ENCODE results near the gene PTPRK.

PTPRK gene

DNA sequence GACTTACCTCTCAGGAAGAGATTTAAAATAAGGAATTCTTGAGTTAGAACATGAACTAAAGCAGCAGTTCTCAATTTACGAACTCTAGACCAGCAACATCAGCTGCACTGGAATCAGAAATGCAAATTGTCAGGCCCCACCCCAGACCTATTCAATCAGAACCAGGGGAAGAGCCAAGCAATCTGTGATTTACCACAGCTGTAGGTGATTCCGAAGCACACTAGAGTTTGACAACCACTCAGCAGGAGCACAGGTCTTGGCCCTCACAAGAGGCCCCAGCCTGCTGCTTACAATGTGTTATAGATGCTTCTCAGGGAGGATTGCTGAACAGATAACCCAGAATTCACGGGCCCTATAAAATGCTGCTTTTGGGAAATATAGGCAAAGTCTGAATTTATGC, 279.2 kb downstream of the PTPRK start:
- no peak for DNase-seq

DNA sequence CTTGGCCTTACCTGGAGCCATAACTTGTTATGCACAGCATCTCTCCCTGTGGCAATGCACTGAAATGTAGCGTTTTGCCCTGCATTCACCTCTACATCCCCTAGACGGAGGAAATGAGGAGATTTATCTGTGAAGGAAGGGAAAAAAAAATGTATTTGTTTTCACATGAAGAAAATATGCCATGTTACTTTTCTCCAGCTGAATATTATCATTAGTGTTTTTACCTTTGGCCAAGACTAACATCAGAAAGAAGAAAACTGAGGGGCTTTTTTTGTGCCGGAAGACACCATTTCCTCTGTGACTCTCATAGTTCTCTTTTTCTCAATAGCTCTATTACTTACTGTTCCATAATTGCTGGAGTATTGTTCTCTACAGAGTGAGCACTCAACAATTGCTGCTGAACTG, 280.4 kb downstream of the PTPRK start:
- no peak for DNase-seq

DNA sequence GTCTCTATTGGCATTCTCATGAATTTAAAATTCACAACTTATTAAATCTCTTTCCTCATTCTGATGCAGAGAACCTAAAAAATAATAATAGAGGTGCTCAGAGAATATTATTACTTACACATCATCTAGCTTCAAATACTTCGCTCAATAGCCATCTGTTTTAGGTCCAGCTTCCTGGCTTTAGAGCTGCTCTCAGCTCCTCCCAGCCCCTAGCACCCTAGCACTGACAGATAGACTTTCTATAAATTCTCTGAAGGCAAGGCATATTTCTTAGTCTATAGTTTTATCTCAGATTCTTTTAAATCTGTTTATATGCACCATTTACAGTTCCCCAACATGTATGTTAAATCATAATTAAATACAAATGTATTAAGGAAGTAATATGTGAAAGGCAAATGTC, 281.3 kb downstream of the PTPRK start:
- no peak for DNase-seq

DNA sequence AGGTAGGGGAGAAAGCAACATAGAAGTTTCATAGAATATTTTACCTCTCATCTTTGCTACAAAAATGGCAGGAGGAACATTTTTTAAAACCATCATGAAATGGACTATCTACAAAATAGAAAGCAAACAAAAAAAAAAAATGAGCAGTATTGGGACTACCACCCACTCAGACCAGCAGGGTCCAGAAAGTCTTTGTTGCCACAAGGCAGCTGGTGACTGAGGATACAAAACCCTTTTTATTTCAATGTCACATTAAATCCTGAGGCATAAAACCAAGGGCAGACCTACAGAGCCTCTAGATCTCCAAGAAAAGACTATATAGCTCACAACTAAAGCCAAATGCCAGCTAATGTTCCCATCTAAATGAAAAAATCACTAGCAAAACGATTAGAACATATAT, 282.2 kb downstream of the PTPRK start:
- no peak for DNase-seq

DNA sequence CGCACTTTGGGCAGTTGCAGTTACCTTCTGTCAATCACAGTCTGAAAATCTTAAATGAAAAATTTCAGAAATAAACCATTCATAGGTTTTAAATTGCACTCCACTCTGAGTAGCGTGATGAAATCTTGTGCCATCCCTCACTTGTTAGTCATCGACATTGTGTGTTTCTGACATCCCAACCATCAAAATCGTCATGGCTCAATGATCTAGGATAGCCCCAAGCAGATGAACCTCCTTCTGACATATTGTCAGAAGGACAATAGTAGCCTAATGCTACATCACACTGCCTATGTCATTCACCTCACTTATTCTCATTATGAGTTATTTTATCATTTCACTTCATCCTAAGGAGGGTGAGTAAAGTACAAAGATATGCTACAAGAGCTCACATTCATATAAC, 284.8 kb downstream of the PTPRK start:
- DNase-seq, result peak; percentile 57

DNA sequence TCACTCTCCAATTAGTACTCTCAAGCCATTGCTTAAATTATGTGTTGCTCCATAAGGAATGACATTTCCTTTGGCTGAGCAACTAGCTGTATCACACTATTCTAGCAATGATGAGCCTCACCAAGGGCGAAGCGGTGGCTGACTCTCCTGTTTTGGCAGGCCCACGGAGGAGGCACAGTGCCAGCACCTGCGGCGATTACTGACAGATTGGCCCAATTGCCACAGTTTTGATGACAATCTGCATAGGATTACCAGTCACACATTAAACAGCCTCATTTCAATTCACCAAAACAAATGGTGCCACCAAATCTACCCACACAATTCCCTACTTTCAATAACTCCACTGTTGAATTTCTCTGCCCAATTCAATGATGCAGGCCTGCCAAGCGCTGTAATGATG, 286.9 kb downstream of the PTPRK start:
- DNase-seq, result no peak

DNA sequence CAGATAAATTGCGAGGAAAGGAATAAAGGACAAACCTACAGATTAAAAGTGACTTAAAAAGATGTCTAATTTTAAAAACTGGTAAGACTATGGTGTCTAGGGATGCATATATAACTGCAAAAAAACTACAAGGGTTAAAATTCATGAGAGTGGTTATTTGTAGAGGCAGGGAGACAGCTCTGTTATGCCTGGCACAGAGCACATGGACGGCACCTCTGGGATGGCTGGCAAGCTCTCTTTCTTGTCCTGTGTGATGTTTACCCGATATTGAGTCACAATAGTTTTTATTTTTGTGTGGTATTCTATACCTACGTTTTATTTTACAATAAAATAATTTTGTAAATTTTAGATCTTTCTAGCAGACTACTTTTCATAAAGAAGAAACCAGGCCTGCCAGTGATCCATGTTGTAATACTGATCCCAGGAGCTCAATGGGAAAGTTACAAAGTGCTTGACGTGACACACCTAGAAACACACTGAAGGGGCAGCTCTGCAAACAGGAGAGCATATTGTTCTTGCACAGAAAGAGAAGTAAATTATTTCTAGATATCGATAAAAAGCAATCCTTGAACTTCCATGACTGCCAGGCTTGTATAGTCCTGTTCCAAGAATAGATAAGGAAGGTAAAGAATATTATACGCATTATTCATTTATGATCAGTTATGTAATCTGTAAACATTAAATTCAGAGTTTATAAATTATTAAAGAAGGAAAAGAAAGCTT, 290.0 kb downstream of the PTPRK start:
- no peak for DNase-seq

DNA sequence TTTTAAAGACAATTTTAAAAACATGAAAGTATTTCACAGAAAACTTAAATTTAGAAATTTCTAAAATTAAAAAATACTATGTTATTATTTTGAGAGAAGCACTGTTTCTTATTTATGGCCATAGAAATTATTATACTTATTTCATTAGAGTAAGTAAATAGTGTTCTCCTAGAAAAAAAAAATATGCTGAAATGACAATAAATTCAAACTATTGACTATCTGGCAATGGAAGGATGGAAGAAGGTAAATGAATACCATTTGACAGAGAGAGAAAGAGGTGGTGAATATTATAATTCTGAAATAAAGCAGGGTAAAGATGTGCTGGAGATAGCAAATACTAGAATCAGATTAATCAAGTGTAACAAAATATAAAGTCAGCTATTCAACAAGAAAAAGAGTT, 294.8 kb downstream of the PTPRK start:
- DNase-seq, result no peak

DNA sequence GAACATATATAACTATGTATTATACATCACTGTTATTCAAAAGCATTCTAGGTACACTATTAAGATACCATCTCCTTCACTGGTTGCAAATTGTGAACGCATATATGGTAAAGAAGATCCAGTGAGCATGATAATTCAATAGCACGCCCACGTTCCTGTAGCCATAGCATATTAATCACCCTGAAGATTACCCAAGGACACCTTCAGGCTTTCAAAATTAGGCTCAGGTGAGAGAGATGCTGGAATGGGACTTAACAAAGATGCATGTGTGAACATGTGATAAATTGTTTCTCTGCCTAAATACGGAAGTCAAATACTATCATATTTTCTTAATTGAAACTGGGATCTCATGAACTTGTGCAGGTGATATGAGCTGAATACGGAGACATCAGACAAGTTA, 303.5 kb downstream of the PTPRK start:
- DNase-seq, result no peak

DNA sequence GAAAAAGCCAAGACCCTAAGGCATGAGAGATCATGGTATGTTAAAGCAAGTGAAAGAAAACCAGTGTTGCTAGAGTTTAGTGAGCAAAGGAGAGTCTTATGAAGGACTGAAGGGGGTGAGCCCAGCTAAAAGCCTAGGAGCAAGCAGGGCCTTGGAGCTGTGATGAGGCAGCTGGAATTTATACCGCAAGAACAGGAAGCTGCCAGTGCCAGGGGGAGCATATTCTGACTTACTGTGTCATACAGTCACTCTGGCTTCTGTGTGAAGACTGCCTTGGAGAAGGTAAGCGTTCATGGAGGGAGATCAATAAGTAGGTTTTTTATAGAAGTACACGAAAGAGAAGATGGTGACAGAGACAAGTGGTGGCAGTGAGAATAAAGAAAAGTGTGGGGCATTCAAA, 310.6 kb downstream of the PTPRK start:
- DNase-seq, result no peak

DNA sequence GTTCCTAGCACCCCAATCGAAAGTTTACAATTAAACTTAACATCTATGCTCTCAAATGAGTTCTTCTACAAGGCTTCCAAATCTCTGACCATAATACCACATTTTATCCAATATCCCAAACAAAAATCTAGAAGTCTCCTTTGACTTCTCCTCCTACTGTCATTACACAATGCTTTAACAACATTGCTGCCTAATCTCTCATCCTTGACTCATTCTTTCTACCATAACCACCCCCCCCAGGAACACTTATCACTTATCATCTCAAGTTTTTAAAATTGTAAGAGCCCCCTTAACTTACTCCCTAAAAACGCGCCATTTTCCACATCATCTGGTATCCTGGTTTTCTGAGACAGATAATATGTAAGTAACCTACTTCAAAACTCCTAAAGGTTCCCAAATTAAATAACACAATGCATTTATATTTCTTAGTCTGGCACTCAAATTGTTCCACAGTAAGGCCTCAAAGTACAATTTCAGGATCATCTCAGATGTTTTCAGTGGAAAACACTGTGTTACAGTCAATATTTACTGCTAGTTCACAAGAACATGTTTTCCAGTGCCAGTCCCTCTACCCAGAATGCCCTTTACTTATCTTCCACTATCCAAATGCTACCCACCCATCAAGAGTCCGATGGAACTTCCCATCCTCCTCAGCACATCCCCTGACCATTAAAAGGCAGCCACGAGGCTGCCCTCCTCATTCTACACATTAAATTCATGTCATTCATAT, 311.4 kb downstream of the PTPRK start:
- DNase-seq, result peak; percentile 49

DNA sequence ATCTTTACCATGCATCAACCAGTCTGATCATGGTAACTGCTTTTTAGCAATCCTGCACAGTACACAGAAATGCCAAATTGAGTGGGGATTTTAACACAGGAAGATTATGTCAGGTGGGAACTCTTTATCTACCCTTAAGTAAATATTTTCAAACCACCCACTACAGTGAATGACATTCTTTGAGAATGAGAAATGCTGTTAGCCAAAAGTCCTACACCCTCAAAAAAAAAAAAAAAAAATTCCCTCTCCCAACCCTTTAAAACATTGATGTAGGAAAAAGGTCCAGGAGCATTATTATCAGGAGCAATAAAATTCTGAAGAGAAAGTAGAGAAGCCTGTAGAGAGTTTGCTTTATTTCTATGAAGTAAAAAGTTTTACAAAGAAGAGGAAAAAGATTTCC, 312.3 kb downstream of the PTPRK start:
- DNase-seq, result peak; percentile 48

DNA sequence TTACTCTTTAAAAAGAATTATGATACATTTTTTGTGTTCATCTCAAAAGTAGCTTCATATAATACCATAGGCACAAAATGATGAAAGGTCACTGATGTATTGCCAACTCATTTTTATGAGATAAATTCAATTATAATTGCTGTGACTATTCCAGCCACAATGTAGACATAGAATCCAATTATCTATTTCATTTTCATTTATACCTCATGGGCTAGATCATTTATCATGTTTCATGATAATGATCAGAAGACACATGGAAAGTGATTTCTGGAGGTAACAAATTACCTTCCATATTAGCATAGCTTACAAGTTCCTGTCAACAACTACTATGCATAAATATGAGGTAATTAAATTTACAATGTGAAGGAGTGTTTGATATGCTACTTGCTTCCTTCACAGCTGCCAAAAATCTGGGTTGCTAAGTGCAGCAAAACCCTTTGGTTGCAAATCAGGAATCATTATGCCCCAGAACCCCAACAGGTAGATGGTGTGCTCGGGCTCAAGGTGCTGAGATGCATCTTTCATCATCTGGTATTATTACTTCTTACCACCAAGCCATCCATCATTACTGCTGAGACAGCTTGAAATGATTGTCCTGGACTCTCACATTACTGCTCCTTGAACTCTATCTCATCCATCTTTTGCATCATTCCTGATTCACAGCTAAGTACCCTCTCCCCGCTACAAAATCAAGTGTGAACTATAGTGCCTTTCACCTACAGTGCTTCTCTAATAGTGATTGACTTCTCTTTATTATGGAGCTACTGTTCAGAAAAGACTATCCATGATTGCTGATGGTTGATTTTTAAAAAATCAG, 313.6 kb downstream of the PTPRK start:
- no peak for DNase-seq

DNA sequence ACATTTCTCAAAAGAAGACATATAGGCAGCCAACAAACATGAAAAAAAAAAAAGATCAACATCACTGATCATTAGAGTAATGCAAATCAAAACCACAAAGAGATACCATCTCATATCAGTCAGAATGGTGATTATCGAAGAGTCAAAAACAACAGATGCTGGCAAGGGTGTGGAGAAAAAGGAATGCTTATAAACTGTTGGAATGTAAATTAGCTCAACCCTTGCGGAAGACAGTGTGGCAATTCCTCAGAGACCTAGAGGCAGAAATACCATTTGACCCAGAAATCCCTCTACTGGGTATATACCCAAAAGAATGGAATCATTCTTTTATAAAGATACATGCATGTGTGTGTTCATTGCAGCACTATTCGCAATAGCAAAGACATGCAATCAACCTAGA, 315.8 kb downstream of the PTPRK start:
- DNase-seq, result no peak

DNA sequence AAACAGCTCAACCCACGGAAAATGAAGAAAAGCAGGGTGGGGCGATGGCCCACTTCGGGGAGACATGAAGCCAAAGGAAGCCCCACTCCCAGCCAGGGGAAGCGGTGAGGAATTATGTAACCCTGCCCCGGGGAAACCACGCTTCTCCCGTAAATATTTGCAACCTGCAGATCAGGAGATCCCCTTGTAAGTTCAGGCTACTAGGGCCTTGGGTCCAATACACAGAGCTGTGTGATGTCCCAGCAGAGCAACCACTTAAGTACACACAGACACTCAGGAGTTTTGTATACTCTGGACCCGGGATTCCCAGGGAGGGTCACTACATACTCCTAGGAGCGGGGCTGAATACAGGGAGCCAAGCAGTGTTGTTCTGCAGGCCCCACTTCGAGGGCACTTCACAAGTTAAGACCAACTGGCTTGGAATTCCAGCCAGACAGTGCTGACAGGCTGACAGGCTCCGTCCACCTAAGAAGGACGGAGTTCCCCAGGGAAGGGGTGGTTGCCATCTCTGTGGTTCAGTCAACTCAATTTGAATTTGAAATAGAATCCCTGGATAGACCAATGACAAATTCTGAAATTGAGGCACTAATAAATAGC, 318.1 kb downstream of the PTPRK start:
- no peak for DNase-seq

DNA sequence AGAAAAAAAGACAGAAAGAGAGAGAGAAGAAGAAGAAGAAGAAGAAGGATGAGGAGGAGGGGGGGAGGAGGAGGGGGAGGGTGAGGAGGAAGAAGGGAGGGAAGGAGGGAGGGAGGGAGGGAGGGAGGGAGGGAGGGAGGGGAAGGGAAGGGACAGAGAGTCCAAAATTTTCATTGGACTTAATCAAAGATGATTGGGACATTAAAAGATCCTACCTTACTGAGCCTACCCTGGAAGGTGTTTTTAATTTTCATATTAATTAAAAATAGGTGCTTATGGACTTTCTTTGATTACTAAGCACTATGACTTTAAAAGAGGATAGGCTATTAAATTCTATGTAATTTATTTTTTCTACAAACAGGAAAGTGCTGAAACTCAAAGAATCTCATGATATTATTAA, 319.6 kb downstream of the PTPRK start:
- no peak for DNase-seq

DNA sequence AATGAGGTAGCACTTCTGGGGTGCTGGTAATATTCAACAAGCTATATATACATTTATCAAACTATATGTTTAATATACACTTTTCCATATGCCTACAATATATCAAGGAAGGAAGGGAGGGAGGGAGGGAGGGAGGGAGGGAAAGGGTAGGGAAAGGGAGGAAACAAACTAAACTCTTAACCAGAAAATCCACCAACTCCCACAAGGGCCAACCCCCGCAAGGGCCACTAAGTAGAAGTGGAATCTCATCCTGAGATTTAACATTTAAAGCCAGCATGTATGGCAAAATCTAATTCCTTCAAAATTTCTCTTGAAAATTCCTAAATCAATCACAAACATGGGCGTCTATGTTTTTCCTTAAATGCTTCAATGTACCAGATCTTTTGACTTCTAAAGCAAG, 320.9 kb downstream of the PTPRK start:
- DNase-seq, result no peak

DNA sequence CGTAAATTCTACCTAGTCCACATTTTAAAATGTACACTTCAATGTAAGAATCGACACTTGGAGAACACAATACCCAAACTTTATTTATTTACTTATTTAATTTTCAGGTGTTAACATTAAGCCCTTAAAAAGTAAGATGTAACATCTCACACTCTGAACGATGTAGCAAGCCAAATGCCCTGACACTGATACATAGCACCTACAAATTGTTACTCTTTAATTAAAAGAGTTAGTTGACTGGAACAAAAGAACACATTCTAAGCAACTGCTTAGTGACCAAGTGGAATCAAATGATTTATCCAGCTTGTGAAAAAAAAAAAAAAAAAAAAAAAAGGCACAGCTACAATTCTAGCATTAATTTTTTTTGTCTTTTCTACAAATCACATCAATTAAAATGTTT, 327.4 kb downstream of the PTPRK start:
- DNase-seq, result no peak

DNA sequence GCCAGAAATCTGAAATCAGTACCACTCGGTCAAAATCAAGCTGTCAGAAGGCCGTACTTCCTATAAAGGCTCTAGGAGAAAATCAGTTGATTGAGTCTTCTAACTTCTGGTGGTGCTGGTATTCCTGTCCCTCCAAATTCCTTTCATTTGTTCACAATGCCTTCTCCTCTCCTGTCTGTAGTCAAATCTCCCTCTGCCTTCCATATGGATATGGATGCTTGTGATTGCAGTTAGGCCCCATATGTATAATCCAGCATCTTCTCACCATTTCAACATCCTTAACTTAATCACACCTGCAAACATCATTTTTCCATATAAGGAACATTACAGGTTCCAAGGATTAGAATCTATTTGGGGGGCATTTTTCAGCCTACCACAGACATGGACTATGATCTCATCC, 331.7 kb downstream of the PTPRK start:
- DNase-seq, result no peak

DNA sequence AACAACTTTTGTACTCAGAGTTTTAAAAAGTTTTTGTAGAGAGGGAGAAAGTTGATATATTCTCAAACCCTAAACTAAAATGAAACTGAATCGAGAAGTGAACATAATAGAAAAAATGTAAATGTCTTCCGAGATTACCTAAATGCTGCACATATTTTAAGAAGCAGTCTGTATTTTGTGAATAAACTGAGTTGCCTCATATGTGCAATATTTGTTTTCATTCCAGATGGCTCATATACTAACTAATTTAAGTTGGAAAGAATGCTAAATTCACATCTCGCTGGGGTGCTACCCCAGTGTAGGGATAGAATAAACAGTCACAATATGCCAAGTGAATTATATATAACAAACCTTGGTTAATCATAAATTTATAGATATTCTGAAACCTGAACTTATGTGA, 333.7 kb downstream of the PTPRK start:
- DNase-seq, result no peak

DNA sequence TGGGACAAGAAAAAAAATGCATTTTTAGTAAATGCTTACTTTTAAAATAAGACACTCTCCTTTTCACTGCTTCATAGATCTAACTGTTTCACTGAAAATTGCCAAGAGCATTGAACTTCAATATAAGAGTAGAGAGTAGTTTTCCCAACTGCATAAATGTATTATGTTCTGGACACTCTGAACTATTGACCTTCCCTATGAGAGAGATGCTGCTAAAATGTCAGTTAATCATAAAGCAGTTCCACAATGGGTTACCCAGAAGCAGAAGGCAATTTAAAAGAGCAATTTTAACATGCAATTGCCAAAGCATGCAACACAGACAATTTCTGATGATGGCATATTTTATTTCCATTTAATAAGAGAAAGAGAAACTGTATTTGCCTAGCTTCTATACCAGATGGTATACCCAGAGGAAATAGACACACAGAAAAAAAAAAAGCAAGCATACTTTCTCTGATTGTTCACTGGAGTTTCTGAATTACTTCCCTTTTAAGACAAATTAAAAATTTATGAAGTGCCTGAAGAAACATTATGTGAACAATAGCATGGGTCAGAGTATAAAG, 340.4 kb downstream of the PTPRK start:
- DNase-seq, result no peak

DNA sequence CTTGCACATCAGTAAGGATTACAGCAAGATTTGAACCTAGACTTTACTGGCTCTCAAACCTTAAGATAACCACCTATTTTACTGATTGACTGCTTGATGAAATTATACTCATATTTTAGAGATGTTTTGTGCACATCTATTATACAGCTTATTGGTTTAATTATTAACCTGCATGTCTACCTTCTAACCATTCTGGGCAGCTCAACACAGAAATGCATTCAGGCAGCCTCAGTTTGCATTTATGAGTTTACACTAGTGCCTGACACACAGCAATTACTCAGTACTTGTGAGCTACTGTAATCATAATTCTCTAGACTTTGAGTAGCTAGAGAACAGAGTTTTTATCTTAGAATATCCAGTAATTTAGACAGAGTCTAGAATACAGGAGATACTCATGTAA, 345.7 kb downstream of the PTPRK start:
- no peak for DNase-seq
